Sigmoid colon (tissue), 4 donors: ENCODE measurements around the gene VAV3.

ENCODE experiments used
- CTCF ChIP-seq, 4 experiments: fragments of 450-650 bp in 3 of 4; fragments of 200-600 bp in 1 of 4; IDR thresholded peaks; one replicate each; pipeline ENCODE4 v1.5.1; 2016 to 2019; ENCODE audit warnings: antibody characterized with exemption in 4 of 4, mild to moderate bottlenecking in 3 of 4, moderate library complexity in 2 of 4
- EP300 ChIP-seq, 4 donors: sonication (generic); formaldehyde crosslinking; IDR thresholded peaks; one replicate each; pipeline ENCODE4 v1.6.1; 2017; ENCODE audit warnings: antibody characterized with exemption in 4 of 4
- POLR2A ChIP-seq, 2 donors: fragments of 450-650 bp; IDR thresholded peaks; one replicate each; pipeline ENCODE4 v1.6.1; 2016; ENCODE audit warnings: antibody characterized with exemption in 2 of 2, mild to moderate bottlenecking in 2 of 2, moderate library complexity in 2 of 2
- POLR2AphosphoS5 ChIP-seq, 4 donors: sonication (generic); formaldehyde crosslinking; IDR thresholded peaks; one replicate each; pipeline ENCODE4 v1.6.1; 2017; ENCODE audit warnings: antibody characterized with exemption in 4 of 4

GRCh38 chr1:107617456-107617855 lies 347.5 kb downstream of the VAV3 start:
- TF ChIP-seq CTCF (IDR thresholded peaks at IDR 0.05) (no peak), POLR2A (IDR thresholded peaks at IDR 0.05) (no peak), EP300 (IDR thresholded peaks at IDR 0.05) (no peak), POLR2AphosphoS5 (IDR thresholded peaks at IDR 0.05) (no peak)
